ENCODE measurements around the gene TRIL. TPM values are rescaled to one million over a fixed set of nuclear protein-coding genes. Genes with fewer than 3 reads are reported as not detected.

The TRIL gene
- polyA plus RNA-seq, 1 donor from 2014 or later = 1.4 TPM

DNA sequence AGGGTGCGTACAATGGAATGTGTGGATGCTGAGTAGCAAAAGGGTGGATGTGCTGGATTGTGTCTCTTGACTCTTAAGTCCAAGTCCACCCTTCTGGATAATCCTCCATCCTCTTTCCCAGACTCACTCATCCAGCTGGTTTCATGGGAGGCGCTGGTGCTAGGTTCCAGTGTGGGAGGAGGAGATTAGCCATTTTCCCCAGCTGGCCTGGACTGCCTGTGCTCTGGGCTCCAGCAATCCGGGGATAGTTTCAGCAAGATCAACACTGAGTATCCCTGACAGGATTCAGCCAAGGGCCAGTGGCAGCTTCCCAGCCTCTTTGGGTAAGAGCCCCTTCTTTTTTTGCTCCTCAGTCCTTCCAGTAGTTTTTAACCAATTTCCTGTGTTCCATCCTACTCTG lies 21.6 kb upstream of the TRIL start:
- Histone ChIP-seq H3K4me3 (ENCODE audit: low read length) (no peak overlapping the region), H3K9me3 (ENCODE audit: low read length) (no peaks in the 10 kb centered on the region), H3K9ac (ENCODE audit: low read length) (no peak overlapping the region), H3F3A (ENCODE audit: insufficient read depth, low read length, poor library complexity, severe bottlenecking) (no peaks in the 10 kb centered on the region), H3K79me2 (replicated peaks; ENCODE audit: insufficient read depth, low read length) (no peaks in the 10 kb centered on the region), H3K36me3 (ENCODE audit: insufficient read depth, low read length) (no peaks in the 10 kb centered on the region), H3K9me2 (ENCODE audit: insufficient read depth, low read length) (no peaks in the 10 kb centered on the region), H3K4me2 (ENCODE audit: low read length) (no peak overlapping the region), H3K27me3 (ENCODE audit: insufficient read depth, low read depth, low read length) (no peaks in the 10 kb centered on the region), H3K27ac (ENCODE audit: low read length) (no peak overlapping the region), H2AFZ (ENCODE audit: low read depth, low read length) (no peak overlapping the region), H4K20me1 (ENCODE audit: insufficient read depth) (no peaks in the 10 kb centered on the region)
- TF ChIP-seq POLR2AphosphoS5 (IDR thresholded peaks at IDR 0.05) (no peak), EP300 (conservative IDR thresholded peaks at IDR 0.05; ENCODE audit: poor library complexity, severe bottlenecking) (no peak), EZH2 (IDR thresholded peaks at IDR 0.05; ENCODE audit: borderline replicate concordance, insufficient read depth, low read length, poor library complexity, severe bottlenecking) (no peak), TAF1 (IDR thresholded peaks at IDR 0.05; ENCODE audit: low read depth) (no peak), MXI1 (conservative IDR thresholded peaks at IDR 0.05; ENCODE audit: poor library complexity, severe bottlenecking) (no peak), SMC3 (conservative IDR thresholded peaks at IDR 0.05; ENCODE audit: poor library complexity) (no peak), RAD21 (conservative IDR thresholded peaks at IDR 0.05) (no peak)
- TF ChIP-seq, protein P1, sequence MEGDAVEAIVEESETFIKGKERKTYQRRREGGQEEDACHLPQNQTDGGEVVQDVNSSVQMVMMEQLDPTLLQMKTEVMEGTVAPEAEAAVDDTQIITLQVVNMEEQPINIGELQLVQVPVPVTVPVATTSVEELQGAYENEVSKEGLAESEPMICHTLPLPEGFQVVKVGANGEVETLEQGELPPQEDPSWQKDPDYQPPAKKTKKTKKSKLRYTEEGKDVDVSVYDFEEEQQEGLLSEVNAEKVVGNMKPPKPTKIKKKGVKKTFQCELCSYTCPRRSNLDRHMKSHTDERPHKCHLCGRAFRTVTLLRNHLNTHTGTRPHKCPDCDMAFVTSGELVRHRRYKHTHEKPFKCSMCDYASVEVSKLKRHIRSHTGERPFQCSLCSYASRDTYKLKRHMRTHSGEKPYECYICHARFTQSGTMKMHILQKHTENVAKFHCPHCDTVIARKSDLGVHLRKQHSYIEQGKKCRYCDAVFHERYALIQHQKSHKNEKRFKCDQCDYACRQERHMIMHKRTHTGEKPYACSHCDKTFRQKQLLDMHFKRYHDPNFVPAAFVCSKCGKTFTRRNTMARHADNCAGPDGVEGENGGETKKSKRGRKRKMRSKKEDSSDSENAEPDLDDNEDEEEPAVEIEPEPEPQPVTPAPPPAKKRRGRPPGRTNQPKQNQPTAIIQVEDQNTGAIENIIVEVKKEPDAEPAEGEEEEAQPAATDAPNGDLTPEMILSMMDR (IDR thresholded peaks at IDR 0.05; ENCODE audit: poor library complexity, severe bottlenecking) = no peak
- TF ChIP-seq, protein P2, sequence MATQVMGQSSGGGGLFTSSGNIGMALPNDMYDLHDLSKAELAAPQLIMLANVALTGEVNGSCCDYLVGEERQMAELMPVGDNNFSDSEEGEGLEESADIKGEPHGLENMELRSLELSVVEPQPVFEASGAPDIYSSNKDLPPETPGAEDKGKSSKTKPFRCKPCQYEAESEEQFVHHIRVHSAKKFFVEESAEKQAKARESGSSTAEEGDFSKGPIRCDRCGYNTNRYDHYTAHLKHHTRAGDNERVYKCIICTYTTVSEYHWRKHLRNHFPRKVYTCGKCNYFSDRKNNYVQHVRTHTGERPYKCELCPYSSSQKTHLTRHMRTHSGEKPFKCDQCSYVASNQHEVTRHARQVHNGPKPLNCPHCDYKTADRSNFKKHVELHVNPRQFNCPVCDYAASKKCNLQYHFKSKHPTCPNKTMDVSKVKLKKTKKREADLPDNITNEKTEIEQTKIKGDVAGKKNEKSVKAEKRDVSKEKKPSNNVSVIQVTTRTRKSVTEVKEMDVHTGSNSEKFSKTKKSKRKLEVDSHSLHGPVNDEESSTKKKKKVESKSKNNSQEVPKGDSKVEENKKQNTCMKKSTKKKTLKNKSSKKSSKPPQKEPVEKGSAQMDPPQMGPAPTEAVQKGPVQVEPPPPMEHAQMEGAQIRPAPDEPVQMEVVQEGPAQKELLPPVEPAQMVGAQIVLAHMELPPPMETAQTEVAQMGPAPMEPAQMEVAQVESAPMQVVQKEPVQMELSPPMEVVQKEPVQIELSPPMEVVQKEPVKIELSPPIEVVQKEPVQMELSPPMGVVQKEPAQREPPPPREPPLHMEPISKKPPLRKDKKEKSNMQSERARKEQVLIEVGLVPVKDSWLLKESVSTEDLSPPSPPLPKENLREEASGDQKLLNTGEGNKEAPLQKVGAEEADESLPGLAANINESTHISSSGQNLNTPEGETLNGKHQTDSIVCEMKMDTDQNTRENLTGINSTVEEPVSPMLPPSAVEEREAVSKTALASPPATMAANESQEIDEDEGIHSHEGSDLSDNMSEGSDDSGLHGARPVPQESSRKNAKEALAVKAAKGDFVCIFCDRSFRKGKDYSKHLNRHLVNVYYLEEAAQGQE (IDR thresholded peaks at IDR 0.05; ENCODE audit: borderline replicate concordance) = no peak

DNA sequence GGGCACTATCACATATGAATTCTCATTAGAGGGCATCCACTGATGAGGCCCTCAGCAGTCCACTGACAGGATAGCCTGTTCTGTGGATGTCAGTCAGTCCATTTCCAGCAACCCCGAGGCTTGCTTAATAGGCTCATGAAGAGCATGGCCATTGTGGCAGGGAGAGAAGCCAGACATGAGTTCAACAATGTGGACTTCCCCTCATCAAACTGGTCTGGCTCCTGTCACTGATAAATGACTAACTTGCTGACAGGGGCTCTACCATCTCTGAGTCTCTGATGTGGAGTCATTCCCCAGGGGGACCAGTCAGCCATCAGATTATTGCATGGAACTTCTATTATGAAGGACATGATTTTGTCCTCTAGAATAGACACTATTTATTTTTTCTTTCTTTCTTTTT lies 19.8 kb upstream of the TRIL start:
- no peaks in the 10 kb centered on the region for H3K9me2 ChIP-seq (ENCODE audit: insufficient read depth, low read length)
- no peak overlapping the region for H3K9ac ChIP-seq (ENCODE audit: low read length)
- H3K79me2 ChIP-seq (replicated peaks; ENCODE audit: insufficient read depth, low read length) = no peaks in the 10 kb centered on the region
- H4K20me1 ChIP-seq (ENCODE audit: insufficient read depth) = no peaks in the 10 kb centered on the region
- H3K4me2 ChIP-seq (ENCODE audit: low read length) = no peak overlapping the region
- H3K36me3 ChIP-seq (ENCODE audit: insufficient read depth, low read length) = no peaks in the 10 kb centered on the region
- H3K9me3 ChIP-seq (ENCODE audit: low read length) = peaks cover 4% of the 10 kb centered on the region
- no peak overlapping the region for H2AFZ ChIP-seq (ENCODE audit: low read depth, low read length)
- no peak overlapping the region for H3K27ac ChIP-seq (ENCODE audit: low read length)
- H3K27me3 ChIP-seq (ENCODE audit: insufficient read depth, low read depth, low read length) = no peaks in the 10 kb centered on the region
- no peak overlapping the region for H3K4me3 ChIP-seq (ENCODE audit: low read length)
- TF ChIP-seq POLR2AphosphoS5 (IDR thresholded peaks at IDR 0.05) (no peak), EP300 (conservative IDR thresholded peaks at IDR 0.05; ENCODE audit: poor library complexity, severe bottlenecking) (no peak), RAD21 (conservative IDR thresholded peaks at IDR 0.05) (no peak), SMC3 (conservative IDR thresholded peaks at IDR 0.05; ENCODE audit: poor library complexity) (no peak), TAF1 (IDR thresholded peaks at IDR 0.05; ENCODE audit: low read depth) (no peak)
- TF ChIP-seq, protein P2 (IDR thresholded peaks at IDR 0.05; ENCODE audit: borderline replicate concordance) = no peak
- TF ChIP-seq, protein P1 (IDR thresholded peaks at IDR 0.05; ENCODE audit: poor library complexity, severe bottlenecking) = no peak
- no peaks in the 10 kb centered on the region for H3F3A ChIP-seq (ENCODE audit: insufficient read depth, low read length, poor library complexity, severe bottlenecking)

Data from neural cell (in vitro differentiated cells).